LNCaP clone FGC (cell line): ENCODE data around the gene NUMA1.

Experiments
- DNase-seq: peaks from one replicate; pipeline ENCODE4 v3.0.0-alpha.2; 2011; ENCODE audit warnings: low read depth
- H3K4me3 ChIP-seq: 2 replicates; pipeline ENCODE4 v1.5.1; 2011; ENCODE audit warnings: mild to moderate bottlenecking, low read depth, low read length, control low read depth
- CTCF ChIP-seq: IDR thresholded peaks from 2 replicates; pipeline ENCODE4 v1.5.1; 2012; ENCODE audit warnings: mild to moderate bottlenecking; ENCODE audit not compliant: control insufficient read depth, insufficient read depth; ENCODE audit errors: extremely low read depth

Gene NUMA1

GRCh38 chr11:72048766-72049460, 31.4 kb downstream of the NUMA1 start:
- DNase-seq, result no peak
- no peak for TF ChIP-seq CTCF
- no peak overlapping the region for H3K4me3 ChIP-seq

- no peak overlapping the region for H3K4me3 ChIP-seq
- DNase-seq, result no peak
- TF ChIP-seq CTCF, result no peak
Observed at GRCh38 chr11:72045849-72046248, 34.5 kb downstream of the NUMA1 start.

GRCh38 chr11:72042064-72042745, 38.1 kb downstream of the NUMA1 start:
- H3K4me3 ChIP-seq, result peak overlapping the region; percentile 56
- DNase-seq, result no peak

GRCh38 chr11:72041364-72042063, 38.8 kb downstream of the NUMA1 start:
- no peak for TF ChIP-seq CTCF
- DNase-seq, result peak; percentile 54
- H3K4me3 ChIP-seq, result peak overlapping the region; percentile 56

More at GRCh38 chr11:72042064-72042745, 38.1 kb downstream of the NUMA1 start:
- no peak for TF ChIP-seq CTCF

GRCh38 chr11:72040491-72041363, 39.6 kb downstream of the NUMA1 start:
- no peak for TF ChIP-seq CTCF
- peak; percentile 92 for DNase-seq
- peak overlapping the region; percentile 56 for H3K4me3 ChIP-seq

GRCh38 chr11:72039856-72040401, 40.4 kb downstream of the NUMA1 start:
- TF ChIP-seq CTCF, result no peak
- peak overlapping the region; percentile 56 for H3K4me3 ChIP-seq
- DNase-seq, result peak; percentile 83
